Measurements from ENCODE around the gene TAF1. TPM values are rescaled to one million over a fixed set of nuclear protein-coding genes. Genes with fewer than 3 reads are reported as not detected.
"Not testable (repeated sequence)": the region's sequence is repeated elsewhere in the genome, so short reads cannot be mapped to it uniquely, and the experiment has no call there.

Gene TAF1
- polyA plus RNA-seq, 1 of the 3 experiments (the other 2 are of a cell fraction), result 25.0 TPM

DNA sequence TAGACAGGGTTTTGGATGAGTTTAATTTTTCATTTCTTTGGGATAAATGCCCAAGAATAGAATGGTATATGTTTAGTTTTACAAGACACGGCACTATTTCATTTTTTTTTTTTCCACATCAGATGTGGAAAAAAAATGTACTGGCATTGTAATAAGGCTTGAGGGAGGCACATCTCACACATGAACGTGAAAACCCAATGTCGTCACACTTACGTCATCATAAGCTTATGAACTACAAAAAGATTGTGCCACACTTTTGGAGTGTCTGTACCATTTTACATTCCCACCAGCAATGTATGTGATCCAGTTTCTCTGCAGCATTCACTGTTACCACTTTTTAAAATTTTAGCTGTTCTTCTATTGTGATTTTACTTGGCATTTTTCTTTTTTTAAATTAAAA lies 74.2 kb downstream of the TAF1 start:
- Histone ChIP-seq H4K20me1 (ENCODE audit: insufficient read depth) (no peaks in the 10 kb centered on the region), H3F3A (replicated peaks; ENCODE audit: insufficient read depth) (no peaks in the 10 kb centered on the region), H3K9ac (no peak overlapping the region), H3K9me2 (no peaks in the 10 kb centered on the region), H2AFZ (ENCODE audit: low read depth) (no peak overlapping the region), H3K79me2 (ENCODE audit: insufficient read depth) (no peaks in the 10 kb centered on the region), H3K4me1 (ENCODE audit: control insufficient read depth in 1 of 2, insufficient read depth in 2 of 2, low read depth in 1 of 2, low read length in 1 of 2) (no peaks in the 10 kb centered on the region), H3K4me2 (no peak overlapping the region), H3K27ac (ENCODE audit: low read depth in 2 of 2, low read length in 1 of 2) (no peak overlapping the region), H3K4me3 (ENCODE audit: low read depth in 2 of 2, low read length in 1 of 2) (no peak overlapping the region), H3K9me3 (no peaks in the 10 kb centered on the region), H3K36me3 (replicated peaks in 1 of 2; ENCODE audit: control insufficient read depth in 1 of 2, insufficient read depth in 2 of 2, low read length in 1 of 2) (peaks cover 27 to 42% of the 10 kb centered on the region in 2 experiments), H3K27me3 (ENCODE audit: insufficient read depth) (no peaks in the 10 kb centered on the region)
- CTCF ChIA-PET, result no interaction called here
- POLR2A ChIA-PET, result no interaction called here
- DNase-seq, result no peak
- TF ChIP-seq RAD21 (IDR thresholded peaks at IDR 0.05; ENCODE audit: low read length), result no peak
- TF ChIP-seq, protein P1, sequence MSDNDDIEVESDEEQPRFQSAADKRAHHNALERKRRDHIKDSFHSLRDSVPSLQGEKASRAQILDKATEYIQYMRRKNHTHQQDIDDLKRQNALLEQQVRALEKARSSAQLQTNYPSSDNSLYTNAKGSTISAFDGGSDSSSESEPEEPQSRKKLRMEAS (IDR thresholded peaks at IDR 0.05; ENCODE audit: low read depth), result no peak
- no peak for TF ChIP-seq FOSL2 (IDR thresholded peaks at IDR 0.05; ENCODE audit: borderline replicate concordance, low read depth)
- TF ChIP-seq TAF1 (IDR thresholded peaks at IDR 0.05; ENCODE audit: borderline replicate concordance, low read depth, low read length), result no peak
- over 99% methylated on average over 4 of the region's 4 CpGs for WGBS (ENCODE audit: low lambda C conversion rate)

DNA sequence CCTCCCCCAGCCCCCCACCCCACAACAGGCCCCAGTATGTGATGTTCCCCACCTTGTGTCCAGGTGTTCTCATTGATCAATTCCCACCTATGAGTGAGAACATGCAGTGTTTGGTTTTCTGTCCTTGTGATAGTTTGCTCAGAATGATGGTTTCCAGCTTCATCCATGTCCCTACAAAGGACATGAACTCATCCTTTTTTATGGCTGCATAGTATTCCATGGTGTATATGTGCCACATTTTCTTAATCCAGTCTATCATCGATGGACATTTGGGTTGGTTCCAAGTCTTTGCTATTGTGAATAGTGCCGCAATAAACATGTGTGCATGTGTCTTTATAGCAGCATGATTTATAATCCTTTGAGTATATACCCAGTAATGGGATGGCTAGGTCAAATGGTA lies 75.7 kb downstream of the TAF1 start:
- WGBS (ENCODE audit: low lambda C conversion rate), result 84% methylated on average over 2 of the region's 2 CpGs
- H3K9me2 ChIP-seq, CTCF ChIA-PET: not testable (repeated sequence)

DNA sequence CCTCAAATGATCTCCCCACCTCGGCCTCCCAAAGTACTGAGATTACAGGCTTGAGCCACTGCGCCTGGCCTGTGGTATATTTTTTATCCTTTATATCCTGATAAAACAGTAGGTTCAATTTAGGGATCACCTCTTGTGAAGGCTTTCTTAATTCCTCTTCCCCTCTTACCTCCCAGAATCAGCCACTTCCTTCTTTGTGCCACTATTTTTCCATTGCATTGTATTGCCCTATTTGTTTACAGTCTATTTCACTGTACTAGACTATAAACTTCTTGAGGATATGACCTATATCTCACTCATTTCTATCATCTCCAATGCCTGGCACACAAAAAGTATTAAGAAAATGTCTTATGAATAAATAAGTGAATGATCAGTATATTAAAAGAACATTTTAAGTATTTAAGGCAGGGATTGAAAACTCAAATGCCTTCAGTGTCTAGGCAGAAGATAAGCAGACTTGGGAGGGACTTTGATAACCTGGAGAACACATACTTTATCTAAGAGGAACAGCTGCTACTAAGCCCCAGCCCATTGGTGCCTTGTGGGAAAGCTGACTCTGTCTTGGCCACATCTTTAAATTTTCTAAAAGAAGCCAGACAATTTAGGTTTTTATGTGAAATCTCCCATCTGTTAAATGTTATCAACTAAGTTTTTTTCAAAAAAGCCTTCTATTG lies 84.4 kb downstream of the TAF1 start:
- H3K27me3 ChIP-seq (ENCODE audit: insufficient read depth), result no peaks in the 10 kb centered on the region
- no peaks in the 10 kb centered on the region for H3K9me3 ChIP-seq
- H4K20me1 ChIP-seq (ENCODE audit: insufficient read depth), result no peaks in the 10 kb centered on the region
- no peak overlapping the region for H3K9ac ChIP-seq
- 100% methylated on average over 2 of the region's 2 CpGs for WGBS (ENCODE audit: low lambda C conversion rate)
- no peaks in the 10 kb centered on the region for H3K79me2 ChIP-seq (ENCODE audit: insufficient read depth)
- H3K4me3 ChIP-seq (ENCODE audit: low read depth in 2 of 2, low read length in 1 of 2), result no peak overlapping the region
- POLR2A ChIA-PET, result interaction anchor here (0.7 kb wide), 1 partner anchor 9 kb away, joined by 3 read pairs; no protein-coding TSS in a partner anchor
- H3K4me1 ChIP-seq (ENCODE audit: control insufficient read depth in 1 of 2, insufficient read depth in 2 of 2, low read depth in 1 of 2, low read length in 1 of 2), result no peaks in the 10 kb centered on the region; a peak in 1 of 4 replicates
- no peak for DNase-seq
- no peak overlapping the region for H3K27ac ChIP-seq (ENCODE audit: low read depth in 2 of 2, low read length in 1 of 2)
- TF ChIP-seq, protein P2, sequence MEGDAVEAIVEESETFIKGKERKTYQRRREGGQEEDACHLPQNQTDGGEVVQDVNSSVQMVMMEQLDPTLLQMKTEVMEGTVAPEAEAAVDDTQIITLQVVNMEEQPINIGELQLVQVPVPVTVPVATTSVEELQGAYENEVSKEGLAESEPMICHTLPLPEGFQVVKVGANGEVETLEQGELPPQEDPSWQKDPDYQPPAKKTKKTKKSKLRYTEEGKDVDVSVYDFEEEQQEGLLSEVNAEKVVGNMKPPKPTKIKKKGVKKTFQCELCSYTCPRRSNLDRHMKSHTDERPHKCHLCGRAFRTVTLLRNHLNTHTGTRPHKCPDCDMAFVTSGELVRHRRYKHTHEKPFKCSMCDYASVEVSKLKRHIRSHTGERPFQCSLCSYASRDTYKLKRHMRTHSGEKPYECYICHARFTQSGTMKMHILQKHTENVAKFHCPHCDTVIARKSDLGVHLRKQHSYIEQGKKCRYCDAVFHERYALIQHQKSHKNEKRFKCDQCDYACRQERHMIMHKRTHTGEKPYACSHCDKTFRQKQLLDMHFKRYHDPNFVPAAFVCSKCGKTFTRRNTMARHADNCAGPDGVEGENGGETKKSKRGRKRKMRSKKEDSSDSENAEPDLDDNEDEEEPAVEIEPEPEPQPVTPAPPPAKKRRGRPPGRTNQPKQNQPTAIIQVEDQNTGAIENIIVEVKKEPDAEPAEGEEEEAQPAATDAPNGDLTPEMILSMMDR (IDR thresholded peaks at IDR 0.05), result no peak
- TF ChIP-seq, protein P3, sequence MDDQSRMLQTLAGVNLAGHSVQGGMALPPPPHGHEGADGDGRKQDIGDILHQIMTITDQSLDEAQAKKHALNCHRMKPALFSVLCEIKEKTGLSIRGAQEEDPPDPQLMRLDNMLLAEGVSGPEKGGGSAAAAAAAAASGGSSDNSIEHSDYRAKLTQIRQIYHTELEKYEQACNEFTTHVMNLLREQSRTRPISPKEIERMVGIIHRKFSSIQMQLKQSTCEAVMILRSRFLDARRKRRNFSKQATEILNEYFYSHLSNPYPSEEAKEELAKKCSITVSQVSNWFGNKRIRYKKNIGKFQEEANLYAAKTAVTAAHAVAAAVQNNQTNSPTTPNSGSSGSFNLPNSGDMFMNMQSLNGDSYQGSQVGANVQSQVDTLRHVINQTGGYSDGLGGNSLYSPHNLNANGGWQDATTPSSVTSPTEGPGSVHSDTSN (IDR thresholded peaks at IDR 0.05), result no peak
- TF ChIP-seq FOSL2 (IDR thresholded peaks at IDR 0.05; ENCODE audit: borderline replicate concordance, low read depth) (no peak), RAD21 (IDR thresholded peaks at IDR 0.05; ENCODE audit: low read length) (no peak), GATA2 (CRISPR knock-in tag; IDR thresholded peaks at IDR 0.05) (no peak), RCOR1 (IDR thresholded peaks at IDR 0.05; ENCODE audit: low read length) (no peak), EP300 (IDR thresholded peaks at IDR 0.05; ENCODE audit: borderline replicate concordance in 1 of 2, low read depth in 1 of 2, low read length in 1 of 2) (no peak), TEAD4 (IDR thresholded peaks at IDR 0.05; ENCODE audit: borderline replicate concordance, insufficient read depth) (no peak)
- no peaks in the 10 kb centered on the region for H3K9me2 ChIP-seq
- no peak overlapping the region for H2AFZ ChIP-seq (ENCODE audit: low read depth)
- H3K4me2 ChIP-seq, result no peak overlapping the region
- peaks cover 25 to 49% of the 10 kb centered on the region in 2 experiments for H3K36me3 ChIP-seq (replicated peaks in 1 of 2; ENCODE audit: control insufficient read depth in 1 of 2, insufficient read depth in 2 of 2, low read length in 1 of 2)
- H3F3A ChIP-seq (replicated peaks; ENCODE audit: insufficient read depth), result peaks cover 4% of the 10 kb centered on the region
- CTCF ChIA-PET, result interaction anchor here (0.7 kb wide), 1 partner anchor 50 kb away, joined by 3 read pairs; no protein-coding TSS in a partner anchor

More for the DNA sequence above, 75.7 kb downstream of the TAF1 start:
- H3K9ac ChIP-seq; H3K4me2 ChIP-seq; H3K9me3 ChIP-seq; H2AFZ ChIP-seq (ENCODE audit: low read depth); H3K27ac ChIP-seq (ENCODE audit: low read depth in 2 of 2, low read length in 1 of 2); DNase-seq; POLR2A ChIA-PET; H3K4me3 ChIP-seq (ENCODE audit: low read depth in 2 of 2, low read length in 1 of 2); H4K20me1 ChIP-seq (ENCODE audit: insufficient read depth); H3K79me2 ChIP-seq (ENCODE audit: insufficient read depth); H3F3A ChIP-seq (replicated peaks; ENCODE audit: insufficient read depth); H3K27me3 ChIP-seq (ENCODE audit: insufficient read depth); H3K4me1 ChIP-seq (ENCODE audit: control insufficient read depth in 1 of 2, insufficient read depth in 2 of 2, low read depth in 1 of 2, low read length in 1 of 2): not testable (repeated sequence)
- peaks cover 18 to 38% of the 10 kb centered on the region in 2 experiments for H3K36me3 ChIP-seq (replicated peaks in 1 of 2; ENCODE audit: control insufficient read depth in 1 of 2, insufficient read depth in 2 of 2, low read length in 1 of 2)

DNA sequence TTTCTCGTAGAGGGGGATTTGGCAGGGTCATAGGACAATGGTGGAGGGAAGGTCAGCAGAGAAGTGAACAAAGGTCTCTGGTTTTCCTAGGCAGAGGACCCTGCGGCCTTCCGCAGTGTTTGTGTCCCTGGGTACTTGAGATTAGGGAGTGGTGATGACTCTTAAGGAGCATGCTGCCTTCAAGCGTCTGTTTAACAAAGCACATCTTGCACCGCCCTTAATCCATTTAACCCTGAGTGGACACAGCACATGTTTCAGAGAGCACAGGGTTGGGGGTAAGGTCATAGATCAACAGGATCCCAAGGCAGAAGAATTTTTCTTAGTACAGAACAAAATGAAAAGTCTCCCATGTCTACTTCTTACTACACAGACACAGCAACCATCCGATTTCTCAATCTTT lies 85.4 kb downstream of the TAF1 start:
- H3K79me2 ChIP-seq (ENCODE audit: insufficient read depth); H3K4me2 ChIP-seq; DNase-seq; CTCF ChIA-PET; POLR2A ChIA-PET; H3K27ac ChIP-seq (ENCODE audit: low read depth in 2 of 2, low read length in 1 of 2); H2AFZ ChIP-seq (ENCODE audit: low read depth); H3K9me2 ChIP-seq; H3K27me3 ChIP-seq (ENCODE audit: insufficient read depth); H4K20me1 ChIP-seq (ENCODE audit: insufficient read depth); H3K9ac ChIP-seq; H3K4me3 ChIP-seq (ENCODE audit: low read depth in 2 of 2, low read length in 1 of 2); H3K4me1 ChIP-seq (ENCODE audit: control insufficient read depth in 1 of 2, insufficient read depth in 2 of 2, low read depth in 1 of 2, low read length in 1 of 2); H3K9me3 ChIP-seq; H3F3A ChIP-seq (replicated peaks; ENCODE audit: insufficient read depth): not testable (repeated sequence)
- 87% methylated on average over 4 of the region's 6 CpGs for WGBS (ENCODE audit: low lambda C conversion rate)
- peaks cover 34 to 57% of the 10 kb centered on the region in 2 experiments for H3K36me3 ChIP-seq (replicated peaks in 1 of 2; ENCODE audit: control insufficient read depth in 1 of 2, insufficient read depth in 2 of 2, low read length in 1 of 2)
